Measurements from ENCODE around the gene ITGA8. TPM values are rescaled to one million over a fixed set of nuclear protein-coding genes. Genes with fewer than 3 reads are reported as not detected.

ITGA8 gene
- total and polyA plus RNA-seq, 2 of the 4 experiments (the other 2 are of a cell fraction), result under 0.01 to 0.02 TPM

DNA sequence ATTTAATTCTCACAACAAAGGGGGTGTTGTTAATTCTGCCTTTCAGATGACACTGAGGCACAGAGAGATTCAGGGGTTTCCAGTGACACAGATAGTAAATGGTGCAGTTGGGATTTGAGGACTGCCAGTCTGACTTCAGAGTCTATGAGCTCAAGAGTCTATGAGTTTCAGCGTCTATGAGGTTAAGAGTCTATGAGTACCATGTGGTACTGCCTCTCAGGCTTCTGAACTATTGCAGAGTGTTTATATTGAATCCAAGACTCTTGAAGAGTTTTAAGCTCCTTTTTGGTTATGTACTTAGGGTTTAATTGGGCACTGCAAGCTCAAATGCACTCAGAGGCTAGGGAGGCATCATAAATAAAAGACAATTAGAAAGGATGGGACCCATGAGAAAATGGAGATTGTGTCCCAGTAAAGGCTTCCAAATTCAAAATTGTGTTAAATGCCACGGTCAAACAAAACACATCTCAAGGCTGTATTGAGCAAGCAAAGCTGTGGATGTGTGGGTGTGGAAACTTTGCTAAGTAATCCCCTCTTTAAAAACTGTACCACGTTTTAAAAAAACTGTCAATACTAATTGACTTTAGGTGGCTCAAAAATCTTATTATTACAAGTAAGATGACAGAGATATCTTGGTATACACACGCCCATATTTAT, 224.7 kb downstream of the ITGA8 start:
- Histone ChIP-seq H3K23ac (ENCODE audit: low read depth, low read length) (no peak overlapping the region), H2AFZ (replicated peaks; ENCODE audit: low read length, poor library complexity) (no peak overlapping the region), H3K4me2 (ENCODE audit: low read depth, low read length) (no peak overlapping the region), H3K14ac (replicated peaks; ENCODE audit: low read depth, low read length) (no peak overlapping the region), H2BK15ac (ENCODE audit: low read depth, low read length) (no peak overlapping the region), H3K4ac (ENCODE audit: low read depth, low read length) (no peak overlapping the region), H4K8ac (ENCODE audit: low read depth in 2 of 2, low read length in 2 of 2) (no peak overlapping the region), H3K9ac (ENCODE audit: low read depth, low read length) (no peak overlapping the region), H3K27ac (ENCODE audit: insufficient read depth, low read length) (no peak overlapping the region), H3K9me1 (ENCODE audit: insufficient read depth, low read length) (no peaks in the 10 kb centered on the region), H4K5ac (ENCODE audit: low read depth, low read length) (no peak overlapping the region), H3K9me3 (ENCODE audit: control insufficient read depth, insufficient read depth, low read length) (peaks cover 2% of the 10 kb centered on the region; the same call in 1 of the 2 replicates), H2BK120ac (ENCODE audit: low read depth, low read length) (no peak overlapping the region), H3K56ac (ENCODE audit: extremely low read depth, insufficient read depth, low read length) (no peak overlapping the region), H4K20me1 (ENCODE audit: insufficient read depth, low read length) (no peaks in the 10 kb centered on the region), H3K36me3 (ENCODE audit: control insufficient read depth, insufficient read depth, low read length) (no peaks in the 10 kb centered on the region), H4K91ac (ENCODE audit: insufficient read depth, low read depth, low read length) (no peak overlapping the region), H3K18ac (ENCODE audit: low read depth, low read length) (no peak overlapping the region), H3K79me1 (ENCODE audit: low read depth in 1 of 2, low read length in 2 of 2) (no peaks in the 10 kb centered on the region), H2AK5ac (ENCODE audit: low read depth, low read length) (no peak overlapping the region), H3K4me1 (ENCODE audit: control insufficient read depth, insufficient read depth, low read length) (0 out of 2 replicates have a peak, but pooled peaks cover 2% of the 10 kb centered on the region), H3K4me3 (ENCODE audit: insufficient read depth, low read depth, low read length) (no peak overlapping the region), H2AK9ac (replicated peaks; ENCODE audit: low read depth, low read length, poor library complexity) (no peak overlapping the region), H2BK20ac (ENCODE audit: low read depth, low read length) (no peak overlapping the region), H3K27me3 (ENCODE audit: control insufficient read depth, insufficient read depth, low read length) (peaks cover 3% of the 10 kb centered on the region), H2BK5ac (ENCODE audit: low read depth, low read length, poor library complexity, severe bottlenecking) (no peak overlapping the region)
- dilution Hi-C loops (cut with HindIII; ENCODE audit: low sequenced_read_pairs, unreplicated experiment) (no loop called here), in situ Hi-C loops (cut with MboI; ENCODE audit: low sequenced_read_pairs) (no loop called here), intact Hi-C loops (cut with micrococcal nuclease) (no loop called here)
- ATAC-seq (ENCODE audit: low read depth) (no peak), DNase-seq (no peak)
- no CpG with 5 or more reads among the region's 4 CpGs for WGBS, 2 experiments (ENCODE audit: extremely low coverage in 2 of 2, insufficient read length in 1 of 2)
- ChIA-PET POLR2A (ENCODE audit: unreplicated experiment) (no interaction called here), CTCF (no interaction called here)
- TF ChIP-seq CHD1 (IDR thresholded peaks at IDR 0.05; ENCODE audit: low read depth, low read length), result no peak
- TF ChIP-seq RFX5 (IDR thresholded peaks at IDR 0.05; ENCODE audit: low read depth, low read length), result no peak
- TF ChIP-seq MAZ (IDR thresholded peaks at IDR 0.05; ENCODE audit: borderline replicate concordance, low read depth, low read length), result no peak
- no peak for TF ChIP-seq CTCF (conservative IDR thresholded peaks at IDR 0.05; ENCODE audit: low read depth, low read length)
- no peak for TF ChIP-seq NFE2L2 (IDR thresholded peaks at IDR 0.05; ENCODE audit: low read depth, low read length)
- no TSS peak for BruUV-seq (replicated peaks)
